NB4 (cell line): ENCODE data around the gene RASAL2.

Experiments
- POLR2A ChIP-seq: IDR thresholded peaks from 2 replicates; pipeline ENCODE4 v1.6.1; 2011; ENCODE audit warnings: mild to moderate bottlenecking; ENCODE audit not compliant: insufficient read length; ENCODE audit errors: extremely low read depth
- TF ChIP-seq, protein P1 (sequence below): IDR thresholded peaks from one replicate; pipeline ENCODE4 v1.5.1; 2012; ENCODE audit warnings: low read depth, low read length
- TF ChIP-seq, protein P2 (sequence below): IDR thresholded peaks from 2 replicates; pipeline ENCODE4 v1.6.1; 2011; ENCODE audit warnings: low read depth, low read length

DNA sequence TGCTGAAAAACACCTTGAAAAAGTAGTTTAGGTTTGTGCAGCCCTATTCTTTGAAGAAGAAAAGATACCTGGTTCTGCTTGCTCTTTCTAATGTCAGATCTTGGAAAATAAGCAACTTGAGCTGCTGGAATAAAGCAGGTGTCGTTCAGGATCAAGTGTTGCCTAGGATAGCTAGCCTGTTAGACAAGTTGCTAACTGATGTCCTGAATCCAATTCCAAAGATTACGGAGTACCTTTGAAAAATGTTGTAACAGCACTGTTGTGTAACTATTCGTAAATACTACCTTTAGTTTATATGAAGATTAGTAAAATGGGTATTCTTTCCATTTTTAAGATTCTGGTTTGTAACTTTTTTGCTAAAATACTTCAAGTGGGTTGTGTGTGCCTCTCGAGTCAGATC lies 251.3 kb downstream of the RASAL2 start:
- TF ChIP-seq, protein P1, sequence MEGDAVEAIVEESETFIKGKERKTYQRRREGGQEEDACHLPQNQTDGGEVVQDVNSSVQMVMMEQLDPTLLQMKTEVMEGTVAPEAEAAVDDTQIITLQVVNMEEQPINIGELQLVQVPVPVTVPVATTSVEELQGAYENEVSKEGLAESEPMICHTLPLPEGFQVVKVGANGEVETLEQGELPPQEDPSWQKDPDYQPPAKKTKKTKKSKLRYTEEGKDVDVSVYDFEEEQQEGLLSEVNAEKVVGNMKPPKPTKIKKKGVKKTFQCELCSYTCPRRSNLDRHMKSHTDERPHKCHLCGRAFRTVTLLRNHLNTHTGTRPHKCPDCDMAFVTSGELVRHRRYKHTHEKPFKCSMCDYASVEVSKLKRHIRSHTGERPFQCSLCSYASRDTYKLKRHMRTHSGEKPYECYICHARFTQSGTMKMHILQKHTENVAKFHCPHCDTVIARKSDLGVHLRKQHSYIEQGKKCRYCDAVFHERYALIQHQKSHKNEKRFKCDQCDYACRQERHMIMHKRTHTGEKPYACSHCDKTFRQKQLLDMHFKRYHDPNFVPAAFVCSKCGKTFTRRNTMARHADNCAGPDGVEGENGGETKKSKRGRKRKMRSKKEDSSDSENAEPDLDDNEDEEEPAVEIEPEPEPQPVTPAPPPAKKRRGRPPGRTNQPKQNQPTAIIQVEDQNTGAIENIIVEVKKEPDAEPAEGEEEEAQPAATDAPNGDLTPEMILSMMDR: no peak
- no peak for TF ChIP-seq POLR2A
- TF ChIP-seq, protein P2, sequence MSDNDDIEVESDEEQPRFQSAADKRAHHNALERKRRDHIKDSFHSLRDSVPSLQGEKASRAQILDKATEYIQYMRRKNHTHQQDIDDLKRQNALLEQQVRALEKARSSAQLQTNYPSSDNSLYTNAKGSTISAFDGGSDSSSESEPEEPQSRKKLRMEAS: no peak
